ENCODE measurements around the gene SLFNL1. TPM values are rescaled to one million over a fixed set of nuclear protein-coding genes. Genes with fewer than 3 reads are reported as not detected.

SLFNL1 gene
- total and polyA plus RNA-seq, 5 donors from 2014 or later, result 0.07 to 0.41 (median 0.34) TPM; not detected in 1

DNA sequence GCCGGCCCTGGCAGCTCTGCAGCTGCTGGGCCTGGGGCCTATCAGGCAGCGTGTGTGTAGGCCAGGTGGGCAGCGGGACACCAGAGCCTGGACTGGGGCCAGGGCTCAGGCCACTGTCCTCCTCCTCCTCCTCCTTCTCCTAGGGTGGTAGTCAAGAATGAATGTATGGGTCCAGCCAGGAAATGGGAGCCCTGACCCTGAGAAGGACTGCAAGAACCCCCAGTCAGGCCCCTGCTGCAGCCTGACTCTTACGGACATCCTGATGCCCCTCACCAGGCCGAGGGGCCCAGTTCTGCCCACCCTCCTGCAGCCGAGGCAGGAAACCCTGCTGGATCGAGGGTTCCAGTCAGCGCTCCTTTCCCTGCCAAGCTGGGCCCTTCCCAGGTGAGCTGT lies 3.5 kb downstream of the SLFNL1 start:
- Mint-ChIP-seq H3K27ac (no peak overlapping the region), H3K27me3 (no peaks in the 10 kb centered on the region), H3K9me3 (no peaks in the 10 kb centered on the region), H3K4me1 (peaks cover 0 to 12% (median 5%) of the 10 kb centered on the region in 4 donors), H3K4me3 (no peak overlapping the region), H3K36me3 (peaks cover 18% of the 10 kb centered on the region)
- ATAC-seq (ENCODE audit: low read depth in 2 of 2) (no peak), DNase-seq (no peak)
- Histone ChIP-seq H3K4me1 (ENCODE audit: control insufficient read depth, insufficient read depth, low read length, poor library complexity, severe bottlenecking) (no peaks in the 10 kb centered on the region), H3K4me3 (ENCODE audit: low read depth, low read length) (no peak overlapping the region), H3K9me3 (ENCODE audit: control insufficient read depth in 2 of 2, low read length in 2 of 2) (no peaks in the 10 kb centered on the region), H3K27me3 (ENCODE audit: control insufficient read depth, insufficient read depth, low read length) (no peaks in the 10 kb centered on the region), H3K36me3 (ENCODE audit: control insufficient read depth, insufficient read depth, low read length) (peaks cover 7% of the 10 kb centered on the region), H3K27ac (ENCODE audit: insufficient read depth, low read length, poor library complexity, severe bottlenecking) (no peak overlapping the region)

DNA sequence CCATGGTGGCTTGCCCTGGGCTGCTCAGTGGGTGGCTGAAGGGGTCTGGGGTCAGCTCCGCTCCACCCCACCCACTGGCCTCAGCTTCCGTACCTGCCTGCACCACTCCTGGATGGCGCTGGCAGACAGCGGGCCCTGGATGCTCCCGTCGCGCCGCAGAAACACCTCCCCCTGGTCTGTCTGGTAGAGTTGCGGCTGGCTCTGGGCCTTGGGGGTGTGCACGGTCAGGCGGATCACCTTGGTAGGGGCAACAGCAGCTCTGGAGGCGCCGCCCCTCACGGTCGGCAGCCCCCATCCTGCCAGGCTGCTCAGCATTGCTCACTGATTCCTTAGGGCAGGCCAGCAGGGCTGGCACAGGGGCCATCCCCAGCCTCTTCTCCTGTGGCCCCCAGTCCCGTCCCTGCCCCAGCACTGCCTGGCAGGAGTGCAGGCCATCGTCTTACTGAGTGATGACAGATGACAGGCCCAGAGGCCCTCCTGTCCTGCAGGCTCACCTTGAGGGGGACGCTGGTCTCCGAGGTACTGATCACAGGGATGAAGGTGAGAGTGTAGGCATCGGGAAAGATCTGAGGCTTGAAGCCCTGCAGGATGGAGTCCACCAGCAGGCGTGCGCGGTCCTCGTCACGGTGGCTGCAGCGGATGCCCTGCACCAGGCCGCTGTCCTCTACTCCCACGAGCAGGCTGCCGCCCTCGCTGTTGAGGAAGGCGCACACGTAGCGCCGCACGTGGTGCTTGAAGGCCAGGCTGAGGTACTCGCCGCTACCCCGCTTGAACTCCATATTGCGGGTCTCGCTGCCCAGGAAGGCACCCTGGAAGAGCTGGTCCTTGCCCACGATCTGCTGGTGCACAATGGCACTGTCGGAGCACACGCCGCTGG lies 4.1 kb downstream of the SLFNL1 start:
- H3K27ac ChIP-seq (ENCODE audit: insufficient read depth, low read length, poor library complexity, severe bottlenecking), result no peak overlapping the region
- no peaks in the 10 kb centered on the region for H3K9me3 ChIP-seq (ENCODE audit: control insufficient read depth in 2 of 2, low read length in 2 of 2)
- DNase-seq (no peak), ATAC-seq (ENCODE audit: low read depth in 2 of 2) (no peak)
- no peak overlapping the region for H3K27ac Mint-ChIP-seq
- no peak overlapping the region for H3K4me3 Mint-ChIP-seq
- no peaks in the 10 kb centered on the region for H3K9me3 Mint-ChIP-seq
- H3K4me1 Mint-ChIP-seq, result peaks cover 0 to 12% (median 5%) of the 10 kb centered on the region in 4 donors
- peaks cover 22% of the 10 kb centered on the region for H3K36me3 Mint-ChIP-seq
- no peaks in the 10 kb centered on the region for H3K27me3 Mint-ChIP-seq
- H3K4me1 ChIP-seq (ENCODE audit: control insufficient read depth, insufficient read depth, low read length, poor library complexity, severe bottlenecking), result no peaks in the 10 kb centered on the region
- H3K27me3 ChIP-seq (ENCODE audit: control insufficient read depth, insufficient read depth, low read length), result no peaks in the 10 kb centered on the region
- no peak overlapping the region for H3K4me3 ChIP-seq (ENCODE audit: low read depth, low read length)
- H3K36me3 ChIP-seq (ENCODE audit: control insufficient read depth, insufficient read depth, low read length), result peaks cover 9% of the 10 kb centered on the region

DNA sequence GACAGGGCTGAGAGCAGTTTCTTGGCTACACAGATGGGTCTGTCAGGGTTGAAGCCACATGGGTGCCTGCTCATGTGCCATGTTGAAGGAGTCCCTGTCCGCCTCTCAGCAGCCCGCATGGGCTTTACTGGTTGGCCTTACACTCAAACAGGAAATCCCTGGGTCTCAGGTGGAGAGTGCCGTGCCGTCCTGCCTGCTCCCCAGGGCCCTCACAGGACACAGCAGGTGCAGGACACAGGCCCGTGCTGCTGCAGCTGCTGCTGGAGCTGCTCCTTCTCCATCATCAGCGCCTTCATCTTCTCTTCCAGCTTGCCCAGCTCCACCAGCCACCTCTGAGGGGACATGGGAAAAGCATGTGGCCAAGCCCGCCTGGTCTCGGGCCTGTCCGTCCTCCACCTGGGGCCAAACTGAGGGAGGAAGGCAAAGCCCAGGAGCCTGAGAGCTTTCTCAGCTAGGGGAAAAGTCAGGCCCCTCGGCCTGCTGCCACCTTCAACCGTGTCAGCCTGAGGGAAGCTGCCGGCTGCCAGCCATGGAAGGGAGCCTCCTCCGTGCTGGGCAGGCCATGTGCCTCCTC lies 5.5 kb downstream of the SLFNL1 start:
- H3K4me3 ChIP-seq (ENCODE audit: low read depth, low read length), result no peak overlapping the region
- H3K4me1 Mint-ChIP-seq, result peaks cover 0 to 10% (median 5%) of the 10 kb centered on the region in 4 donors
- H3K36me3 Mint-ChIP-seq, result peaks cover 33% of the 10 kb centered on the region
- no peaks in the 10 kb centered on the region for H3K9me3 Mint-ChIP-seq
- no peak for DNase-seq
- no peak for ATAC-seq (ENCODE audit: low read depth in 2 of 2)
- no peaks in the 10 kb centered on the region for H3K27me3 ChIP-seq (ENCODE audit: control insufficient read depth, insufficient read depth, low read length)
- no peak overlapping the region for H3K4me3 Mint-ChIP-seq
- no peaks in the 10 kb centered on the region for H3K9me3 ChIP-seq (ENCODE audit: control insufficient read depth in 2 of 2, low read length in 2 of 2)
- H3K27ac ChIP-seq (ENCODE audit: insufficient read depth, low read length, poor library complexity, severe bottlenecking), result no peak overlapping the region
- H3K27me3 Mint-ChIP-seq, result no peaks in the 10 kb centered on the region
- H3K27ac Mint-ChIP-seq, result peak overlapping the region; percentile 42 to 64 (median 56)
- peaks cover 22% of the 10 kb centered on the region for H3K36me3 ChIP-seq (ENCODE audit: control insufficient read depth, insufficient read depth, low read length)
- H3K4me1 ChIP-seq (ENCODE audit: control insufficient read depth, insufficient read depth, low read length, poor library complexity, severe bottlenecking), result no peaks in the 10 kb centered on the region

DNA sequence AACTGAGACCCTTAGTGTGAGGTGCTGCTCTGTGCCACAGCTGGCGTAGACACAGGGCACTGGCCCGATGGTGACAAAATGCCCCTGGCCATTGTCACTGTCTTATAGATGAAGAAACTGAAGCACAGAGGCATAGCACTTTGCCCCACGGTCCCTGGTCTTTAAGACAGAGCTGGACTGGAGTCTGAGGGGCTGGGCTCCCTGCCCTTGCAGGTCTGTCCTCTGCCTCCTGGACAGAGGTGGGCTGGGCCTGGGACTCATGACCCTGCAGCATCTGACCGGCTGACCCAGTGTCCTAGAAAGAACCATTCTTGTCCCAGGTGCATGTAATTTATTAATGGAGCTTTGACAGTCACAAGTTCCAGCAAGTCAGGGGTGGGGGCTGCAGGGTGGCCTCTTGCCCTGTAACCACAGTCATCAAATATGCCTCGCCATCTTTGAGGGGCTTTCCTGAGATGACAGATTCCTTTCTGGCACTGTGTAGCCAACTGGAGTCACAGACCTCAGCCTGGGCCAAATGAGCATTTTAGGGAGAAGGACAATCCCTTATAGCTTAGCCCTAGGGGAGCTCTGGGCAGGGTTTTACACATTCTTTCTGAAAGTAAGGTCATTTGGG lies 6.1 kb downstream of the SLFNL1 start:
- no peaks in the 10 kb centered on the region for H3K9me3 Mint-ChIP-seq
- no peak overlapping the region for H3K27ac ChIP-seq (ENCODE audit: insufficient read depth, low read length, poor library complexity, severe bottlenecking)
- H3K27me3 ChIP-seq (ENCODE audit: control insufficient read depth, insufficient read depth, low read length), result no peaks in the 10 kb centered on the region
- H3K9me3 ChIP-seq (ENCODE audit: control insufficient read depth in 2 of 2, low read length in 2 of 2), result no peaks in the 10 kb centered on the region
- H3K4me1 ChIP-seq (ENCODE audit: control insufficient read depth, insufficient read depth, low read length, poor library complexity, severe bottlenecking), result no peaks in the 10 kb centered on the region
- peaks cover 34% of the 10 kb centered on the region for H3K36me3 Mint-ChIP-seq
- H3K4me3 ChIP-seq (ENCODE audit: low read depth, low read length), result no peak overlapping the region
- ATAC-seq (ENCODE audit: low read depth in 2 of 2), result no peak
- peaks cover 0 to 10% (median 5%) of the 10 kb centered on the region in 4 donors for H3K4me1 Mint-ChIP-seq
- peaks cover 28% of the 10 kb centered on the region for H3K36me3 ChIP-seq (ENCODE audit: control insufficient read depth, insufficient read depth, low read length)
- DNase-seq, result no peak
- no peak overlapping the region for H3K4me3 Mint-ChIP-seq
- H3K27me3 Mint-ChIP-seq, result no peaks in the 10 kb centered on the region
- H3K27ac Mint-ChIP-seq, result peak overlapping the region in 2 of 3 donors; percentile 64 to 85

DNA sequence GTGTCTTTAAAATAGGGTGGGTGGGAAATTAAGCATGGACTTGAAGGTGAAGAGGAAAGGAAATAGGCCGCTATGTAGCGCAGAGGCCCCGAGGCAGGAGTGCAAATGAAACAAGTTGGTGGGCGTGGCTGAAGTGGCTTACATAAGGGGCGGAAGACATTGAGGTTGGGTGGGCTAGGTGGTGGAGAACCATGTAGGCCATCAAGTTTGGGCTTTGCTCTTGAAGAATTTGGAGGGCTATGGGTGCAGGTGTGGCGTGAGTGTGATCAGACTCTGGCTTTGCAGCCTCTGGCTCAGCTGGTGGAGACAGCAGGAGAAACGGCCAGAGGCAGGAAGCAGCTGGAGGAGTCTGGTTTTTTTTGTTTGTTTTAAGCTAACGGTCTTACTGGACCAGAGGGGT lies 6.7 kb downstream of the SLFNL1 start:
- ATAC-seq (ENCODE audit: low read depth in 2 of 2) (no peak), DNase-seq (no peak)
- peaks cover 33% of the 10 kb centered on the region for H3K36me3 ChIP-seq (ENCODE audit: control insufficient read depth, insufficient read depth, low read length)
- Mint-ChIP-seq H3K9me3 (no peaks in the 10 kb centered on the region), H3K4me1 (peaks cover 0 to 10% (median 5%) of the 10 kb centered on the region in 4 donors), H3K4me3 (no peak overlapping the region), H3K27me3 (no peaks in the 10 kb centered on the region), H3K27ac (peak overlapping the region; percentile 64 to 85 (median 72)), H3K36me3 (peaks cover 39% of the 10 kb centered on the region)
- no peak overlapping the region for H3K4me3 ChIP-seq (ENCODE audit: low read depth, low read length)
- no peaks in the 10 kb centered on the region for H3K27me3 ChIP-seq (ENCODE audit: control insufficient read depth, insufficient read depth, low read length)
- H3K4me1 ChIP-seq (ENCODE audit: control insufficient read depth, insufficient read depth, low read length, poor library complexity, severe bottlenecking), result no peaks in the 10 kb centered on the region
- no peaks in the 10 kb centered on the region for H3K9me3 ChIP-seq (ENCODE audit: control insufficient read depth in 2 of 2, low read length in 2 of 2)
- H3K27ac ChIP-seq (ENCODE audit: insufficient read depth, low read length, poor library complexity, severe bottlenecking), result no peak overlapping the region

DNA sequence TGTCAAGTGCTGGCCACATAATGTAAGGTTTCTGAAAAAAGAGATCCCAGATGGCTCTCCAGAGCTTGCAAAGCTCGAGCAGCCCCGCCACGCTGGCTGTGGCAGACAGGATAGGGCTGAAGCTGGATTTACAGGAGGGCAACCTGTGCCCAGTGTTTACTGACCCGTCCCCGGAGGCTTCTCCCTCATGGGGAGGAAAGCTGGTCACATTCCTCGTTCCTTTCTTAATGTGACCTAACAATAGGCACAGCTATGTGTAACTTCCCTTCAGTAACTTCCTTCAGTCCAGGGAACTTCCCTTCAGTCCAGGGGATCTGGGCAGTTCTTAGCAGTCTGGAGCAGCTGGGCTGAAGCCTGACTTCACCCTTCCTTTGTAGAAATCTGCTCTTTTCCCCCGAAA lies 7.7 kb downstream of the SLFNL1 start:
- peaks cover 0 to 10% (median 5%) of the 10 kb centered on the region in 4 donors for H3K4me1 Mint-ChIP-seq
- Histone ChIP-seq H3K27me3 (ENCODE audit: control insufficient read depth, insufficient read depth, low read length) (no peaks in the 10 kb centered on the region), H3K4me3 (ENCODE audit: low read depth, low read length) (no peak overlapping the region), H3K36me3 (ENCODE audit: control insufficient read depth, insufficient read depth, low read length) (peaks cover 43% of the 10 kb centered on the region), H3K9me3 (ENCODE audit: control insufficient read depth in 2 of 2, low read length in 2 of 2) (no peaks in the 10 kb centered on the region), H3K27ac (ENCODE audit: insufficient read depth, low read length, poor library complexity, severe bottlenecking) (no peak overlapping the region), H3K4me1 (ENCODE audit: control insufficient read depth, insufficient read depth, low read length, poor library complexity, severe bottlenecking) (no peaks in the 10 kb centered on the region)
- DNase-seq, result no peak
- ATAC-seq (ENCODE audit: low read depth in 2 of 2), result no peak
- peak overlapping the region in 1 of 4 donors; percentile 27 for H3K4me3 Mint-ChIP-seq
- peaks cover 38% of the 10 kb centered on the region for H3K36me3 Mint-ChIP-seq
- no peaks in the 10 kb centered on the region for H3K27me3 Mint-ChIP-seq
- no peak overlapping the region for H3K27ac Mint-ChIP-seq
- no peaks in the 10 kb centered on the region for H3K9me3 Mint-ChIP-seq

DNA sequence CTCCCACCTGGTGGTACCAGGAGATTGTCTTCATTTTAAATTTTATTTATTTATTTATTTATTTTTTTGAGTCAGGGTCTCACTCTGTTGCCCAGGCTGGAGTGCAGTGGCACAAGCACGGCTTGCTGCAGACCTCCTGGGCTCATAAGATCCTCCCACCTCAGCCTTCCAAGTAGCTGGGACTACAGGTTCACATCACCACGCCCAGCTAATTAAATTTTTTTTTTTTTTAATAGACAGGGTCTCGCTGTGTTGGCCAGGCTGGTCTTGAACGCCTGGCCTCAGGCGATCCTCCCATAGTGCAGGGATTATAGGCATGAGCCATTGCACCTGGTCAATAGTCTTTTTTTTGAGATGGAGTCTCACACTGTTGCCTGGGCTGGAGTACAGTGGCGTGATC lies 8.5 kb downstream of the SLFNL1 start:
- no peaks in the 10 kb centered on the region for H3K27me3 Mint-ChIP-seq
- Histone ChIP-seq H3K4me1 (ENCODE audit: control insufficient read depth, insufficient read depth, low read length, poor library complexity, severe bottlenecking) (no peaks in the 10 kb centered on the region), H3K27ac (ENCODE audit: insufficient read depth, low read length, poor library complexity, severe bottlenecking) (no peak overlapping the region), H3K4me3 (ENCODE audit: low read depth, low read length) (no peak overlapping the region), H3K9me3 (ENCODE audit: control insufficient read depth in 2 of 2, low read length in 2 of 2) (no peaks in the 10 kb centered on the region), H3K27me3 (ENCODE audit: control insufficient read depth, insufficient read depth, low read length) (no peaks in the 10 kb centered on the region), H3K36me3 (ENCODE audit: control insufficient read depth, insufficient read depth, low read length) (peaks cover 48% of the 10 kb centered on the region)
- ATAC-seq (ENCODE audit: low read depth in 2 of 2), result no peak
- no peak for DNase-seq
- H3K4me3 Mint-ChIP-seq, result no peak overlapping the region
- H3K9me3 Mint-ChIP-seq, result no peaks in the 10 kb centered on the region
- no peak overlapping the region for H3K27ac Mint-ChIP-seq
- peaks cover 46% of the 10 kb centered on the region for H3K36me3 Mint-ChIP-seq
- H3K4me1 Mint-ChIP-seq, result peaks cover 0 to 10% (median 5%) of the 10 kb centered on the region in 4 donors

All from CD4-positive, CD25-positive, alpha-beta regulatory T cell (primary cell).